A549 (cell line): ENCODE data around the gene WFDC5.

Experiments used
- CTCF ChIP-seq: fragments of >200 bp; sonication (Bioruptor Twin); formaldehyde crosslinking; IDR thresholded peaks from 3 replicates; pipeline ENCODE4 v1.5.1; 2016
- JUNB ChIP-seq: fragments of >200 bp; sonication (Bioruptor Twin); formaldehyde crosslinking; IDR thresholded peaks from 2 replicates; pipeline ENCODE4 v1.6.1; 2016
- MAX ChIP-seq: IDR thresholded peaks from 2 replicates; pipeline ENCODE4 v1.6.1; 2012
- NPAS2 ChIP-seq: fragments of 250-450 bp; sonication (Bioruptor Pico); IDR thresholded peaks from 2 replicates; pipeline ENCODE4 v1.8.0; 2022; ENCODE audit warnings: mild to moderate bottlenecking, moderate library complexity, borderline replicate concordance
- POLR2A ChIP-seq: IDR thresholded peaks from 2 replicates; pipeline ENCODE4 v1.6.1; 2012; ENCODE audit warnings: mild to moderate bottlenecking, low read length
- RFX5 ChIP-seq: fragments of 450-650 bp; IDR thresholded peaks from 2 replicates; pipeline ENCODE4 v1.7.1; 2014; ENCODE audit warnings: antibody characterized with exemption, mild to moderate bottlenecking, moderate library complexity

GRCh38 chr20:45073221-45073620 lies 41.8 kb downstream of the WFDC5 start:
- TF ChIP-seq CTCF (no peak), POLR2A (no peak), RFX5 (no peak), NPAS2 (CRISPR knock-in tag) (no peak), JUNB (no peak), MAX (no peak)
